OCI-M1 (cell line): Measurements from ENCODE around the gene PPIG.
"Not testable (repeated sequence)": the region's sequence is repeated elsewhere in the genome, so short reads cannot be mapped to it uniquely, and the experiment has no call there.

ENCODE experiments used
- DNase-seq: peaks from one replicate; lab custom pipeline; 2025; lab: John Stamatoyannopoulos, UW

PPIG gene

DNA sequence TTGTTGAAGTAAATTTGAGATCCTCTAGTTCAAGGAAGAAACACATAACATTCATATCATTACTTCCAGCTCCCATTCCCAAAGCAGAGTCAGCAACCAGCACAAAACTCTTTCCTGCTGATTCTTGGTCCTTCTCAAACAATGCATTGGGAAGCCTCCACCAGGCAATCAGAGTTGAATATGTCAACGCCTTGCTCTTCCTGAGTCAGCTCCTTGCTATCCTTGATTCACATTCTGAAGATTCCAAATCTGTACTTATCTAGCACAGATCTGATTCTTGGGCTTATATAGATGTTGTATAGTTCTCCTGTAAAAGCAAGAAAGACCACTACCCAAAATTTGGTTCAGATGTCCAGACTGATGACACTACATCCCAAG, 80.4 kb downstream of the PPIG start:
- DNase-seq, result no peak

GRCh38 chr2:169664978-169665930, 81.1 kb downstream of the PPIG start:
- peak; percentile 95 for DNase-seq

GRCh38 chr2:169667583-169667982, 83.4 kb downstream of the PPIG start:
- DNase-seq, result peak; percentile 17

GRCh38 chr2:169670215-169670651, 86.1 kb downstream of the PPIG start:
- peak; percentile 69 for DNase-seq

DNA sequence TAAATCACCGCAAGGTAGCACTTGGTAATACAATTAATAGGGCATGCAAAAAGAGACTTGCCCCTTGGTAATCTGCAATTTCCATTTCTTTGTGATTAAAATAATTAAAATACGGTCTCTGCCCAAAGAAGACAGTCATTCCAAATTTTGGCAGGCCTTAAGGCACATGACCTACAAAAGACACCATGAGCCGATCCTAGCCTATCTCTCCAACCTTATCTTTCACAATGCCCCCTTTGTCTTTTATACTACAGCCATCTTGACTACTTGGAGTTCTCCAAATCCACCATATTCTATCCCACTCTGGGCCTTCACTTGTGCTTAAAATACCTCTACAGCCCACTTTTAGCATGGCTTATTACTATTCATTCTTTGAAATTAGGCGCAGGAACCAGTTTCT, 86.8 kb downstream of the PPIG start:
- no peak for DNase-seq

GRCh38 chr2:169672406-169672805, 88.3 kb downstream of the PPIG start:
- DNase-seq, result no peak

DNA sequence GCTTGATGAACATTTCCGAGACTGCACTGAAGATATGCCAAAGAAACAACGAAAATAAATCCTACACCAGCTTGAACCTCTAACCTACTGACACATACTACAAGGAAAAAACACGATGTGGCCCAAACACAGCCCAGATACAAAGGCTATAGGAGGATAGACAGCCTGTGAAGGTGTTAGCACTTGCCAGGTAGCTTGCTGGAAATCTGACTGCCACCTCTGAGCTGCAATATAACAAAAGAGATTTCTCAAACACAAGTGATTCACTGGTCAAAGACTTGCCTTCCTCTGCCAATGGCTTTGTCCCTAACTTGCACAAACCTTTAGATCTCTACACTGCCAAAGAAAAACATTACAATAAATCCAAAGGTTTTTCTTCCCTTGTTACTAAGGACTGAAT, 89.0 kb downstream of the PPIG start:
- DNase-seq, result no peak

GRCh38 chr2:169673921-169674320, 89.8 kb downstream of the PPIG start:
- DNase-seq, result no peak

GRCh38 chr2:169676357-169676756, 92.2 kb downstream of the PPIG start:
- DNase-seq, result no peak

DNA sequence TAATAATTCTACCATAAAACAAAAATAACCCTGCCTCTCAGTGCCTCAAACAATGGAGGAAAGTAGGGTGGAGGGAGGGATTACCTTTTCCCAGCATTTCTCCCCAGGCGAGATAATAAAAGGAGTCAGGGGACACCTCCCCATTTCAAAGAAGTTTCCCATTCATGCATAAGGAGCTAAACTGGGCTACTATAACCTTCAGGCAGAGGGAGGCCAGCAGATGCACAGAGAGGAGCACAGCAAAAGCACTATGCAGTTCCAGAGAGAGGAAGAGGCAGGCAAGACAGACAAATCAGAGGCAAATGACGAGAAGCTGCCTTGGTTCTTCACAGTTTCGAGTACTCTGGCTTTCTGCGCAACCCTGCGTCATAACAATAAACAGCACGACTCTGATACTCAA, 92.7 kb downstream of the PPIG start:
- no peak for DNase-seq

GRCh38 chr2:169683054-169683424, 98.9 kb downstream of the PPIG start:
- DNase-seq, result peak; percentile 61

DNA sequence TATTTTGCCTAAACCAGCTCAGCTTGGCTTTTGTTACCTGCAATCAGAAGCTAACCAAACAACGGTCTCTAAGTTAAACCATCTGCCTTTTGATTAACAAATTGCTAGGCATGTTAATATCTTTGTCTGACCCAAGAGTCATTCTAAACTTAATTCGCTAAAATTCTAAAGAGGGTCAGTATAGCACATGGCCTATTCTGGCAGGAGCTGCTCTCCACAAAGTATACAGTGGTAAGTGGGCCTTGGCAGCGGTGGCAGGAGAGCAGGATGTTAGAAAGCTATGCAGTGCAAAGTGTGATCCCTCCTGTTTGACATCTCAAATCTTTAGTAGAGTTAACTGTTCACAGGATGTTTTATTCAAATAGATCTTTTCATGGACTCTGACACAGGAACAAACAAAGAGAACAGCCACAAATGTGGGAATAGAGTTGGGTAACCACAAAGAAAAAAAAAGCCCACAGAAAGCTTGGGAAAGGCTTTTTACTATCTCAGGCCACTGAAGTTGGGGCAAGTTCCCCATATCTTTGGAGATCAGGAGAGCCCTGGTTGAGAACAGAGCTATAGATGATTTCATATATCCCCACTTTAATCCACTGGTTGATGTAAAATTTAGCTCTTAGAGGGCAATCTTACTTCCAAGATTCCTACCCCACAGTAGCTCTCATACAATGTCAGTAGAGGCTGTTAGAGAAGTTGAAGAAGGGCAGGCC, 99.4 kb downstream of the PPIG start:
- peak; percentile 29 for DNase-seq

DNA sequence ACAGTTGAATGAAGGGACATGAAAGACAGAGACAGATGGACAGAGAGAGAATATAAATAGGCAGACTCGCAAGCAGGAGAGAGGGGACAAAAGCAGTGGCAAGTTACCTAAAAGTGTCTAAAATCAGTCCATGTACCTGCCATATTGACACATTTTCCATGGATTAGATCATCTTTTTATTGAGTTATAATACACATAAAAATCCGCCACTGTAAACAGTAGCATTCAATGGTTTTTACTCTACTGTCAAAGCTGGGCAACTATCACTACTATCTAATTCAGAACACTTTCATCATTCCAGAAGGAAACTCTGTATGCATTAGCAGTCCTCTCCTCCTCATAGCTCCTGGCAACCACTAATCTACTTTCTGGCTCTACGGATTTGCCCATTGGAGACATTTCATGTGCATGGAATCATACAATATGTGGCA, 100.0 kb downstream of the PPIG start:
- DNase-seq, result no peak

DNA sequence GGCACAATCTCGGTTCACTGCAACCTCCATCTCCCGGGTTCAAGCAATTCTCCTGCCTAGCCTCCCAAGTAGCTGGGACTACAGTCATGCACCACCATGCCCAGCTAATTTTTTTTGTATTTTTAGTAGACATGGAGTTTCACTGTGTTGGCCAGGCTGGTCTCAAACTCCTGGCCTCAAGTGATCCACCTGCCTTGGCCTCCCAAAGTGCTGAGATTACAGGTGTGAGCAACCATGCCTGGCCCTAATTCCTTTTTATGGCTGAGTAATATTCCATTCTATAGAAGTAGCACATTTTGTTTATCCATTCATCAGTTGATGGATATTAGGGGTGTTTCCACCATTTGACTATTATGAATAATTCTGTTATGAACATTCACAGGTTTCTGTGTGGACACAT, 100.6 kb downstream of the PPIG start:
- DNase-seq, result not testable (repeated sequence)

DNA sequence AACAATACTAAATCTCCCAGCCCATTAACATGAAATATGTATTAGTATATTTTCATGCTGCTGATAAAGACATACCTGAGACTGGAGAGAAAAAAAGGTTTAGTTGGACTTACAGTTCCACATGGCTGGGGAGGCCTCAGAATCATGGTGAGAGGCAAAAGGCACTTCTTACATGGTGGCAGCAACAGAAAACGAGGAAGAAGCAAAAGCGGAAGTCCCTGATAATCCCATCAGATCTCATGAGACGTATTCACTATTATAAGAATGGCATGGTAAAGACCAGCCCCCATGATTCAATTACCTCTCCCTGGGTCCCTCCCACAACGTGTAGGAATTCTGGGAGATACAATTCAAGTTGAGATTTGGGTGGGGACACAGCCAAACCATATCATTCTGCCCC, 102.7 kb downstream of the PPIG start:
- not testable (repeated sequence) for DNase-seq

- DNase-seq, result not testable (repeated sequence)
Measured at GRCh38 chr2:169687943-169688342, 103.8 kb downstream of the PPIG start.

DNA sequence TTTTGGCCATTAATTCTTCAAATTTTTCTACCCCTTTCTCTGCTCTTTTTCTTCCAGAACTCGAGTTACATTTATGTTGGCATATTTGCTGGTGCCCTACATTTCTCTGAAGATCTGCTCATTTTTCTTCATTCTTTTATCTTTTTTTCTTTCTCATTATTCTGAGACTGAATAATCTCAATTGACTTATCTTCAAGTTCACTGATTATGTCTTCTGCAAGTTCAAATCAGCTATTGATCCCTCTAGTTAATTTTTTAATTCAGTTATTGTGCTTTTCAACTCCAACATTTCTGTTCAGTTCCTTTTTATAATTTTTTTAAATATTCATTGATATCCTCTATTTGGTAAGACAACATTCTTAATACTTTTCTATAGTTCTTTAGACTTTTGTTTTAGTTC, 106.8 kb downstream of the PPIG start:
- DNase-seq, result no peak
